NCI-H1092 treated with DMSO at 0.1 percent for 48 hours (cell line): ENCODE measurements around the gene TTC6.
"Not testable (repeated sequence)": the region's sequence is repeated elsewhere in the genome, so short reads cannot be mapped to it uniquely, and the experiment has no call there.

Source experiments
- DNase-seq: peaks from one replicate; lab custom pipeline; 2025; lab: John Stamatoyannopoulos, UW

Gene TTC6, protein sequence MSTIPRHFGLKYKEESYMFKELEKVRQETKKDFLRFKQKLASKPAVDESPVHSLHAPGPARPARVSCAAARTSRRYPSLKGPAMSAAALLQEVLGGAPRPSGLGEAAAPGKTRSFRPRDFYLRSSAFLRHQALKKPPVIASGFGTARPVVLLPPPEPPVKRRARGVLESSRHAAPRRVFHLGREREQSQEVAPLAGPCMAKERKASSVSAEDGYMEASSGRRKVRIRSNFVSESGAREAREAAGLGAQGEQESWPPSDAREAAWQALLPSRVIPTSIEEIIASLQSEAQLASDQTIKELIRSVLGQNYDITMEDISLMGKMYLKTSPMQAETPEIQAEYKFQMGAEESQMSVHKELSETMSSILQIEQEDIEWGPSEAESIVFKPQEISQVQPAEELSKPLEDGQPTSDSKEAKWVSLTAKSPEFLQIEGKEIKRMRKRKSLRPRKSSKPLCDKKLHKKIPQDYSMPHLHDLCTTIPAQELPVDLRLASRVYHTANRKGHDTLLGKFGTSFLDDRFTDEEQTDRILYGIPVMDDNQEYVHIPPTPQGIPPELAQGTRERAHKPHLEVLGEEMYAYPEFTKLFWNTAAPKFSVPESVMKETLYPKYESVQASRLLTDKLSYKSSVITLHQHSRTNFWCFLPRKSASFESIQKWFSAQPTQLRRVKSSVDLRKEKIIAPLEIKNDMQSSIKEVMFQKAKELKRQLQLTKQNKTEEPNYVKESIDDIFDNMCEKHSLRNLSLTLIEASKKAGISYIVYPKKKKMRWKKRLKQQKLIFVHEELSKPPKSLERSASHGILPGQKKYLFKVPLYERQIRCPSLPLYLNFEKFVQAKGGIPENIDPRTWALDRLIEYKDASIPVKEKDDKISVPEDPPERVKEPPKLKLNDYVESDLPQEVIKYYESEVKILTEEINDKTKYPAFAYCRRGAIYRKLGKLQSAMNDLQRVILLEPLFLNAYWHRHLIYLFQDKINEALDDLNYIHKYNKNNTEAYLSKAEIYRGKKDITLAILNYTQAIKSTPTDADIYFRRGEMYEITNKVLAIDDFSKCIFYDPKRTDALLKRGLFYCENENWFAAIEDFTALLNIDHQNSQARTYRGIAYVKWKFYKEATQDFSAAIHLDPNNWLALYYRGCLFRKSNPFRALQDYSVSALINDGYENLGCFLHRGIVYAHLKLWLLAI (N-terminal part only)

DNA sequence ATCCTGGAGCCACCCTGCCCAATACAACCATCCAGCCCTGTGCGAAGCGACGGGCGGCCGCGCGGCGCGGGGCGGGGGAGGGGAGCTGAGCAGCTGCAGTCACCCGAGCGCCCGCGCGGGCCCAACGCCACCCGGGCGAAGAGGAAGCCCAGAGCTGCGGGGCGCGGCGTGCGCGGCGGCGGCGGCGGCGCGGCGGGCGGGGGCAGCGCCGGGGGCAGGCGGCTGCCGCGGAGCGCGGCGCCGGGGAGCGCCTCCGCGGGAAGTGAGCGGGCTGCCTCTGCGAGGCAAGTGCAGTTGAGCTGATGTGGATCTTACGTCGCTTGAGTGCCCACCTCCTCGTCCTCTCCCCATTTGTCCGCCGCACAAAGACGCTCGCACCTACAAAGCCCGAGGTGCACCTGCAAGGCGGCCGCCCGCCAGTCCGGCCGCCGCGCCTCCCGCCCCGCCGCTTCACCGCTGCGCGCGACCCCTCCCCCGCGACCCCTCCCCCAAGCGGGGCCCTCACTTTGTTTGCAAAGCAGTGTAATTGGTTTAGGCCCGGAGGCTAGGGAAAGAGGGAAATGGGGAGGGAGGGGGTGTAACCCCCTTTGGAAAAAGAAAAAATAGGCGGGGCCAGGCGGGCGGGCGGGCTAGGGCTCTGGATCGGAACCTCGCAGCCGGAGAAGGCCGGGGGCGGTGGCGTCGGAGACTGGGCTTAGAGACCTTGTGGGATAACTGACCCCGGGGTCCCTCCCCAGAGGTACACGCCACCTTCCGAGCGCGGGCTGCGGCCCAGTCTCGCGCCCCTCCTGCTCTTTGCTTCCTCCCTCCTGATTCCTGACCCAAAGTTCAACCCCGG, at the start of gene TTC6, which contains the start of gene FOXA1:
TSS of gene TTC6 (plus strand) at position 659 of the 838 bp plus-strand sequence. CDS start 26,436 bp downstream, outside the sequence.
TSS of gene FOXA1 (minus strand) at position 279 of the 838 bp plus-strand sequence. CDS start at position 2, 277 bp downstream.
- peak; percentile 95 for DNase-seq

DNA sequence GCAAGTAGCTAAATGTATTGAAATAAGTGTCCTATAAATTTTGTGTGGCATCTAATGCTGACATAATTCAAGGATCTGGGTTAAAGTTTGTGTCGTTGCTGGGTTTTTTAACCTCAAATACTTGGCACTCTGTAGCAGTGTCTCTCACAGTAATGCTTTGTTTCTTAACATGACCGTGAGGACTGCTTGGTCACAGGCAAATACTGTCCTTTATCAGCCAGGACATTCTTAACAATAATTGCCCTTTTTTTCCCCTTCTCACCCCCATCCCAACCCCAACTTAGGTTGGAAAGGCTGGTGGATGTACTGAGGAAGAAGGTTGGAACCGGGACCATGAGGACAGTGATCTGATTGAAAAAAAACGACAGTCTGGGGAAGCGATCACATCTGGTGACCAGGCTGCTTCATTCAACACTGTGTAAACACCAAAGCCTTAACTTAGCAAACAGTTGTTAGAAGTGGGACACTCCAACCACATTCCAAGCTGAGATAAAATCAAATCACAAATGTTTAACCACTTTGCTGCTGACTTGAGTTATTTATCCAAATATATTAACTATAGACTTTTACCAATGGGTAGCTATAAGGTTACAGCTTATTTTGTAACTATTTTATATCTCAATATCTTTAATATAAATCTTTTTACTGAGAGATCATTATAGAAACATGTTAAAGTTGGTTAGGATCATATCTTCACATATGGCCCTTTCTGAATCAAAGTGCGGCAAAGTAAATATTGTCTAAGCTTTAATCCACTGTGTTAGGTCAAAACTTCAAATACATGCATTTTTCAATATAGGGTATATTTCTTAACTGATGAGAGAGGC, 48.6 kb upstream of the TTC6 start:
- peak; percentile 33 for DNase-seq

DNA sequence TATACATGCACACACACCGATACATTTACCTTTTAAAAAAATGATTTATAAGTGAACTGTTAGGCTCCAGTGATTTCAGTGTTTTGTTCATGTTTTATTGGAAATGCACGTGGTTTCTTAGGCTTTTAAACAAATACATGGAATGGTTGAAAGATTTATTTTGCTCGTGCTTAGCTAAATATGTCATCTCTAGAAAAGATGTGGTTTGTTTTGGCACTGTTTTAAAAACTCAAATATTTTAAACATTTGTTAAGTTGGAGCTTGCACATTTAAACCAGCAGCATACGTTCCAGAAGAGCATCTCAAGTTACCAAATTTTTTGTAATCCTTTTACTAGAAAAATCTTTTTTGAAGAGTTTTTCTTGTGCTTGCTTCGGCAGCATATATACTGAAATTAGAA, 44.9 kb upstream of the TTC6 start:
- peak; percentile 48 for DNase-seq

DNA sequence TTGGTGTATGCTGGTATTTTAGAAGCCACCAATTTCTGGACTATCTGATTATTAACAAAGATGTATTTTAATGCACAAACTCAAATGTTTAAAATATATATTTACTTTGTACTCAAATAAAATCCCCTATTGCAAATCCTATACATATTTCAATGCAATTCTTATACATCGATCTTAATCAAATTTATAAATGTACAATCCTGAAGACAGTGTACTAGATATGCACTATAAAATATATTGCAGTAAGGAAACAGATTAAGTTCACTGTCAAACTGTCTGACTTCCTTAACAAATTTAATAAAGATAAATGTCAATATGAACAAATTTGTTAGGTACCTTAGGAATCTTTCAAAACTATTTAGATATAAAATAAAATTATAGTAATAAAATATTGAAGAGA, 44.3 kb upstream of the TTC6 start:
- DNase-seq, result no peak

DNA sequence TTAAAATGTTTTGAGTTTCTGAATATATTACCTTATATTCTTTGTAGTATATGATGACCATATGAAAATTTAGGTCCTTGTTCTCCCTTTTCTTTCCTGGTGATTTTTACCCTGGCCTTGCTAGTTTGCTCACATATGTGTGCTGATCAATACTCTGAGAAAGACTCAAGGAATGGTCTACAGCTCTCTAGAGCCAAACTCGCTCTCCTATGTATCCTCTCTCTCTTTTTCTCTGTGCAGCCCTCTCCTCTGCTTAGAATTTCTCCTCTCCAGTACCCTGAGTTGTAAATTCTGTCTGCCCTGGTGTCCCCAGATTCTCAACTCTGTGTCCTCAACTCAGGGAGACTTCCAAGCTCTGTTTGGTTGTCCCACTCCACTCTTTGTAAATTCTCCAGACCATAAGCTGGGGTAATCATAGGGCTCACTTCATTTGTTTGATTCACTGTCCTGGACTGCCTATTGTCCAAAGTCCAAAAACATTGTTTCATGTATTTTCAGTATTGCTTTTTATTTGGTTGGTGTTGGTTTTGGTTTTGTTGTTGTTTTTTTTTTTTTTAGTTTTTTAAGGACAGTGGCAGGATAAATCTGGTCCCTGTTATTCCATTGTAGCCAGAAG, 41.4 kb upstream of the TTC6 start:
- DNase-seq, result no peak

DNA sequence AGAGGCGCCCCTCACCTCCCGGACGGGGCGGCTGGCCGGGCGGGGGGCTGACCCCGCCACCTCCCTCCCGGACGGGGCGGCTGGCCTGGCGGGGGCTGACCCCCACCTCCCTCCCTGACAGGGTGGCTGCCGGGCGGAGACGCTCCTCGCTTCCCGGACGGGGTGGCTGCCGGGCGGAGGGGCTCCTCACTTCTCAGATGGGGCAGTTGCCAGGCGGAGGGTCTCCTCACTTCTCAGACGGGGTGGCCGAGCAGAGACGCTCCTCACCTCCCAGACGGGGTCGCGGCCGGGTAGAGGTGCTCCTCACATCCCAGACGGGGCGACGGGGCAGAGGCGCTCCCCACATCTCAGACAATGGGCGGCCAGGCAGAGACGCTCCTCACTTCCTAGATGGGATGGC, 39.8 kb upstream of the TTC6 start:
- not testable (repeated sequence) for DNase-seq

DNA sequence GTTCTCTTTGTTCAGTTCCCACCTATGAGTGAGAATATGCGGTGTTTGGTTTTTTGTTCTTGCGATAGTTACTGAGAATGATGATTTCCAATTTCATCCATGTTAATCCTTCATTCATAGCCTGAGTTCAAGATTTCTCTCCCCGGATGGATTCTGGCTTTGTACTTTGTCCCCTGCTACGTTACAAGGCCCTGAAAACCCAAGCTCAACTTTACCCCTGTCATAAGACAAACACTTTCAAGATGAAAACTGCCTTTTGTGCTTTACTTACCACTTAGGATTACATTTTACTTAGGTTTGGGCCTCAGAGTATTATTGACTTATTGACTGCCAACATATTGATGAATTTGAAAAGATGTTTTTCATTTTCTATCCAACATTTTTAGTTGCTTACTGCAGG, 36.7 kb upstream of the TTC6 start:
- DNase-seq, result no peak

DNA sequence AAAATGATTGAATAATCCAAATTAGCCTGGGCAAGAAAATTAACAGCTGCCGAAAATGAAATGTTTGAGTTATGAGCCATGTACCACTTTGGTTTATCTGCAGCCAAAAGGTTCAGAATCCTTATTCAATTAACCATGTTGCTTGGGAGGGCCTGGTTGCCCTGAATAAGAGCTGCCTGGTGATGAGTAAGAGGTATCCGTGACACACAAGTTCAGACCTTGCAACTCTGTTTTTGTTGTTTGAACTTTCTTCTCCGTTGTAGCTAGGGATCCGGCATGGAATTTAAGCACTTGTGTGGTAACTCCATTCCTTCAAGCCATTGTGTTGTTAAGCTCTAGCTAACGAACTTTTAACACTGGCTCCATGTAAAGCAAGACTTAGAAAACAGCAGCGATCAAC, 36.0 kb upstream of the TTC6 start:
- no peak for DNase-seq

DNA sequence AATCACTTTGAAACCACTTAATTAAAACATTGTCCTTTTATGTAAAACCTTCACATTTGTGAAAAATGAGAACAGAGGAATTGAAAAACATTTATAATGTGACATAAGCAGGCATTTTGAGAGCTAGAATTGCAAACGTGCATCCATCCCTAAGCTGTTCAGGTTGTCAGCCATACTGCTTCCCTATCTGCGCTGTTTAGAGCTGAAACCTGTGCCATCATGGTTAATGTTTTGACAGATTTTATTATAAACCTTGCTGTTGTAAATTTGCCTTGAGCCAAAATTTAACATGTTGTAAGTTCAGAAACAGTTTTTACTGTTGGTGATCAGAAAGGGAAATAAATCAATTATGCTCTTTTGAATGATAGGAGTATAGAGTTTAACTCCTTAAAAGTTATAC, 32.2 kb upstream of the TTC6 start:
- no peak for DNase-seq

DNA sequence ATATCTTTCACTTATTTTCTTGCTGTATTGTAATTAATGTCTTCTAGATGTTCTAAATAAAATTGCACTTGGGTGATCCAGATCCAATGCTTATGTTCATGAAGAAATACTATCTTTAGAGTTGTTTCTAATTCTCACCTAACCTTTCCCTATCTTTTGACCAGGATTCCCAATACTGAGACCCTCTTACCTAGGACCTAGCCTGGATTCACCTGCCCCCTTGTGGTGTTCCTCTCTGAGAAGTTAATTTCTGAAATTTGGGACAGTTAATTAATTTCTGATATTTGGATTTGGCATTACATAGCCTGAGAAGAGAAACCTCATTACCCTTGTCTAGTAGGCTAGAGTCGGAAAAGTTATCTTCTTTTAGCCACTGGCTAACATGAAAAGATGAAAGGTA, 29.9 kb upstream of the TTC6 start:
- DNase-seq, result peak; percentile 65

DNA sequence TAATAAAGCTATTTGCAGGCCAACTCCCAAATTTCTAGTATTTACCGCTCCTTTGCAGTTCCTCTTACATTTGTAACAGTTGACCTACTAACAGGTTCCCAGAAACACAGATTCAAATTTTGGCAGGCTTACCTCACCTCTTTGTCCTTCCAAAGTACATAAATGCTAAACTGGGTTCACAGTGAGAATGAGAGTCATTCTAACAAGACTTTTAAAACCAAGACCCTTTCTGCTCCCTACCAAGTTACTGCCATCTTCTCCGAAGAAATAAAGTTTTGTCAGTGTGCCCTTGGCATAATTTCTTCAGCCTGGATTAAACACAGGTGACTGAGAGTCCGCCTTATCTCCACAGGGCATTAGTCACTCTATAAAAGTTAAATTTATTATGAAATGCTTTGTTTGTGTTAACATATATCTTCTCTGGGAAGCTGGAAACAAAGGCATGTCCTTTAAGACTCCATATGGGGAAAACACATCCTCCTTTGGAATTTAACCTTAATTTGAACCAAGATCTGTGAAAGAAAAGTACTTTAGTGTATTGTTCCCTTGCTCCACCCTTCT, 28.5 kb upstream of the TTC6 start:
- peak; percentile 54 for DNase-seq

DNA sequence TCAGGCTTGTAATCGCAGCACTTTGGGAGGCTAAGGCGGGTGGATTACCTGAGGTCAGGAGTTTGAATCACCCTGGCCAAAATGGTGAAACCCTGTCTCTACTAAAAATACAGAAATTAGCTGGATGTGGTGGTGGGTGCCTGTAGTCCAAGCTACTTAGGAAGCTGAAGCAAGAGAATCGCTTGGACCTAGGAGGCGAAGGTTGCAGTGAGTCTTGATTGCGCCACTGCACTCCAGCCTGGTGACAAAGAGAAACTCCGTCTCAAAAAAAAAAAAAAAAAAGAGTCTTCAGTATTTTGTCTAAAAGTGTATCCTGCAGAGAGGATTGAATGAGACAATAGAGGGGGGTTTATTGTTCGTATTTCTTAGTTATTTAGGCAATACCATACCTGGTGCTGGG, 25.7 kb upstream of the TTC6 start:
- no peak for DNase-seq

DNA sequence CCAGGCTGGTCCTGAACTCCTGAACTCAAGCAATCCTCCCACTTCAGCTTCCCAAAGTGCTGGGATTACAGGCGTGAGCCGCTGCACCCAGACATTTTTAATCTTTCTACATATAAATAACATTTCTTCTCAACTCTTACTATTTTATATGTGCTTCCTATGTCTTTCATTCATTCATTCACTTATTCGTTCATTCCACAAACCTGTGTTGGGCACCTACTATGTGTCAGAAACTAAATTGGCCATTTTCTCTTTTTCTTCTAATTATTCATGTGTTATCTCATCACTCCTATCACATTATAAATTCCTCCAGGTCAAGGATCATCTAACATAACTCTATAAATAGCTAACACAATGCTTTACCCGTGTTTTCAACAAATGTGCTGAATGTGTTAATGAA, 24.0 kb upstream of the TTC6 start:
- no peak for DNase-seq

DNA sequence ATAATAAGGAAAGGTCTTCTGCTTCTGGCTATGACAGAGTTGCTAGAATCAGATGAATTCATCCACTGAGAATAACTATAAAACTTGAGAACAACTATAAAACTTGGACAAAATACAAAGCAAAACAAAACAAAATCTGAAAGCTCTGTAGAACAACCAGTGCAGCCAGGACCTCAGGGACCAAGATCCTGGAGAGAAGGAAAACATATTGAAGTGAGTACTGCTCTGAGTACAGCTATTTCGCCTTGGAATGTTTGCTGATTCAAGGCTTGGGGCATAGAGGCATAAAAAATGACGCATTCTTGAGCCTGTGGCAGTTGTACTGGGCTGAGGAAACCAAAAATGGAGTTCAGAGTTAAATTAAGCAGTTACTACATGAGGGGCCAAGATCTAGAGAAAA, 22.1 kb upstream of the TTC6 start:
- DNase-seq, result no peak

DNA sequence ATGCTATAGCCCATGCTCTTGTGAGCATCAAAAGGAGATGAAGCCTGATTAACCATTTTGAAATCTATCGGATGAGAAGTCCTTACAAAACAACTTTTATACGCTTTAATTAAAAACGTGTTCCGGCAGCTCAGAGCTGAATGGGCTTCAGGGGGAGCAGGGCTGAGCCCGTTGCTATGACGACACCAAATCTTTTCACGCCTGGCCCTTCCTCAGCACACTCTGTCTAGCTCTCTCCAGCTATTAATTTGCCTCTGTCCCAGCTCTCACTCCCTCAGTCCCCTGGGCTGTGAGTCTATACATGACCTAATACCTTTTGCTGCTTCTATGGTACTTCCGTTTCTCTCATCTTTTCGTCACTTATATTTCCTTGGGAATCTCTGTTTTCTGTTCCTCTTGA, 16.2 kb upstream of the TTC6 start:
- no peak for DNase-seq

DNA sequence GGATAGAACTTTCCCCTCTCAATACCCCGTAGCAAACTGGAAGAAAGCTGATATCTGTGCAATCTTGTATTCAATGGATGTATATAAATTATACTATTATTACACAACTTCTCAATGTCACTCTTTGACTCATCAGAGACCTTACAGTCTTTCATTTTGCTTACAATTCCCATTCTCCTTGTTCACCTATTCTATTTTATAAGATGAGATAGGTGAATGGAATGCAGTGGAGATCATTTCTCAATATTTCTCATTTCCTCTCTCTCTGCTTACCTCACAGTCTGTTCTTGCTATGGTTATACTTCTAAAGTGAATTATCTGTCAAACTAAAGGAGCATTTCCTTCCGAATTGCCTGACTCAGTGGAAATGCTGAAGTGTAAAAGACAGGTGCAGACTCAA, 15.3 kb upstream of the TTC6 start:
- no peak for DNase-seq

DNA sequence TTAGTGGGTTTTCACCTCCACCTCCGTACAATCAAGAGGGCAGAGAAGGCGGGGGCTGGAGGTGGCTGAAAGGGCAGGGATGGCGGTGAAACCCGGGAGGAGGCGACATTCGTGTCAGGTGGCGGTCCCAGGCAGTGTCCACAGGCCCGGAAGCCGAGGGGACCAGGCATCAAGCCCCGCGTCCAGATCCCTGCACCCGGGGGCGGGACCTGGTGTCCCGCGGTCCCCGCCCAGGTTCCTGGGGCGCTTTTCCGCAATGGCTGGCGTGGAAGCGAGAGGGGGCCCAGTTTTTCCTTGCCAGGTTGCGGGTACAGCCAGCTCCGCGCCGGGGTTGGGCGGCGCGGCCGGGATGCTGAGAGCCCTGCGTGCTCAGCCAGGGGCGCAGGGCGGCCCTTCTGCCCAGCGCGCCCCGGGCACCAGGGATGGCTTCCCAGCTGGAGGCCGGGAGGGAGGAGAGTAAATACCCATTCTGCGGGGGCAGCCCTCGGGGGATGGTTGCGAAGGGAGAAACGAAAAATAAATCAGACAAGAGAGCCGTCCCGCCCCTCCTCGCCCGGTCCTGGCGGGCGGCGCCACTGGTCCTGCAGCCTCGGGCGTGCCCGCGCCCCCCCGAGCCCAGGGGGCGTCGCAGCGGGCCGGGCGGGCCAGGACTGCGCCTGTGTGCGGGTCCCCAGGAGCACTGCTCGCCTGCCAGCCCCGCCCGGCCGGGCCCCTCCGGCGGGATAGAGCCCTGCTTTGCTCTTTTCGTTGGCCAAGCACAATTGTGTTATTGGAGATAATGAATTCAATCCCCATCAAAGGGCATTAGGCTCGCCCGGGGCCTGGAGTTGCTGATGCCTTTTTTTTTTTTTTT, 11.8 kb upstream of the TTC6 start:
- DNase-seq, result peak; percentile 94

DNA sequence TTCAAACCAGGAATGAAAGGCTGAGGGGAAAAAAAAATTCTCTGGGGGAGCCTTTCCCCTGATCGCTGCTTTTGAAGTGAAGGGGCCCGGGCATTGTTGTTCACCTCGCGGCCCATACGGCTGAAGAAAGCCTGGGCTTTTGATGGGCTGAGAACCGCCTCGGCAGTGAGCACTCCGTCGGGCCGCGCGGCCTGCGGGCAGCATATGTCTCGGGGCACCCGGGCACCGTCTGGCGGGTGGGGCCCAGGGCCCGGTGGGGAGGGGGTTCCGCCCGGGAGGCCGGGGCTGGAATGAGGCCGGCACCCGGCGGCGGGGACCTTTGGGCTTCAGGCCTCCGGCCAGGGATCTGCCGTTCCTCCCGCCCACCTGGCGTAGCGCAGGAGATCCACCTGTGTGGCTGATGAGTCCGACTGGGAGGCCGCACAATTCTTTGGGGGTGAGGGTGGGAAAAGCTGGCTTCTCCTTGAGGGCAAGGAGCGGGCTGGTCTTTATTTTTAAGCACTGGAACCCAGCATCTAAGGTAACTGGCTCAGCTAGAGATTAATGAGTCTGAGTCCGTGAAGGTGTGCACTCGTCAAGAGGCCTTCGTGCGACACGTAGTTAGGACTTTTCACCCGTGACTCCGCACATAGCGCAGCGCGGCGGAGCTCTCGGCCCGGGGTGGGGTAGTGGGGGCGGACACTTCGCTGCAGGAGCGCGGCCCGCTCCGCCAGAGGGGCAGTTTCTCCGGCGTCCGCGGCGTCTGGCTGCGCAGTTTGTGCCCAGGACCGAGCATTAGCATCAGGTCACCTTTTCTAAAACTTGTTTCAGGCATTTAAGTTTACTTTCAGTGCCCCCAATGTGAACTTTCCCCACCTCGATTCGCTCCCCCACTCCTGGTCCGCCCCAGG, 11.0 kb upstream of the TTC6 start:
- peak; percentile 83 for DNase-seq
